GM20000 (cell line): ENCODE results near the gene PCDHB6.
"Not testable (repeated sequence)": the region's sequence is repeated elsewhere in the genome, so short reads cannot be mapped to it uniquely, and the experiment has no call there.

Experiments
- DNase-seq: peaks from one replicate; pipeline ENCODE4 v3.0.0; 2012; ENCODE audit warnings: low spot score
- TF ChIP-seq, protein P1 (sequence below): IDR thresholded peaks from 2 replicates; pipeline ENCODE4 v1.5.1; 2012; ENCODE audit warnings: mild to moderate bottlenecking, control low read depth; ENCODE audit errors: extremely low read depth, missing control alignments

Gene PCDHB6

DNA sequence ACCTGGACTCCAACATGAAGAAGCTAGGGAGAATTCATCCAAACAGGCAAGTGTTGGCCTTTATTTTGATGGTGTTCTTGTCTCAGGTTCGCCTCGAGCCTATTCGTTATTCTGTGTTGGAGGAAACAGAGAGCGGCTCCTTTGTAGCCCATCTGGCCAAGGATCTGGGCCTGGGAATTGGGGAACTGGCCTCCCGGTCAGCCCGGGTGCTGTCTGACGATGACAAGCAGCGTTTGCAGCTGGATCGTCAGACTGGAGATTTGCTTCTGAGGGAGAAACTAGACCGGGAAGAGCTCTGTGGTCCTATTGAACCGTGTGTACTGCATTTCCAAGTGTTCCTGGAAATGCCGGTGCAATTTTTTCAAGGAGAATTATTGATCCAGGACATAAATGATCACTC lies 27.9 kb upstream of the PCDHB6 start:
- no peak for DNase-seq
- TF ChIP-seq, protein P1, sequence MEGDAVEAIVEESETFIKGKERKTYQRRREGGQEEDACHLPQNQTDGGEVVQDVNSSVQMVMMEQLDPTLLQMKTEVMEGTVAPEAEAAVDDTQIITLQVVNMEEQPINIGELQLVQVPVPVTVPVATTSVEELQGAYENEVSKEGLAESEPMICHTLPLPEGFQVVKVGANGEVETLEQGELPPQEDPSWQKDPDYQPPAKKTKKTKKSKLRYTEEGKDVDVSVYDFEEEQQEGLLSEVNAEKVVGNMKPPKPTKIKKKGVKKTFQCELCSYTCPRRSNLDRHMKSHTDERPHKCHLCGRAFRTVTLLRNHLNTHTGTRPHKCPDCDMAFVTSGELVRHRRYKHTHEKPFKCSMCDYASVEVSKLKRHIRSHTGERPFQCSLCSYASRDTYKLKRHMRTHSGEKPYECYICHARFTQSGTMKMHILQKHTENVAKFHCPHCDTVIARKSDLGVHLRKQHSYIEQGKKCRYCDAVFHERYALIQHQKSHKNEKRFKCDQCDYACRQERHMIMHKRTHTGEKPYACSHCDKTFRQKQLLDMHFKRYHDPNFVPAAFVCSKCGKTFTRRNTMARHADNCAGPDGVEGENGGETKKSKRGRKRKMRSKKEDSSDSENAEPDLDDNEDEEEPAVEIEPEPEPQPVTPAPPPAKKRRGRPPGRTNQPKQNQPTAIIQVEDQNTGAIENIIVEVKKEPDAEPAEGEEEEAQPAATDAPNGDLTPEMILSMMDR: no peak

DNA sequence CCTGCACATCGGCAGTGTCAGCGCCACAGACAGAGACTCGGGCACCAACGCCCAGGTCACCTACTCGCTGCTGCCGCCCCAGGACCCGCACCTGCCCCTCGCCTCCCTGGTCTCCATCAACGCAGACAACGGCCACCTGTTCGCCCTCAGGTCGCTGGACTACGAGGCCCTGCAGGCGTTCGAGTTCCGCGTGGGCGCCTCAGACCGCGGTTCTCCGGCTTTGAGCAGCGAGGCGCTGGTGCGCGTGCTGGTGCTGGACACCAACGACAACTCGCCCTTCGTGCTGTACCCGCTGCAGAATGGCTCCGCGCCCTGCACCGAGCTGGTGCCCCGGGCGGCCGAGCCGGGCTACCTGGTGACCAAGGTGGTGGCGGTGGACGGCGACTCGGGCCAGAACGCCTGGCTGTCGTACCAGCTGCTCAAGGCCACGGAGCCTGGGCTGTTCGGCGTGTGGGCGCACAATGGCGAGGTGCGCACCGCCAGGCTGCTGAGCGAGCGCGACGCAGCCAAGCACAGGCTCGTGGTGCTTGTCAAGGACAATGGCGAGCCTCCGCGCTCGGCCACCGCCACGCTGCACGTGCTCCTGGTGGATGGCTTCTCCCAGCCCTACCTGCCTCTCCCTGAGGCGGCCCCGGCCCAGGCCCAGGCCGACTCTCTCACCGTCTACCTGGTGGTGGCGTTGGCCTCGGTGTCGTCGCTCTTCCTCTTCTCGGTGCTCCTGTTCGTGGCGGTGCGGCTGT lies 26.3 kb upstream of the PCDHB6 start:
- not testable (repeated sequence) for DNase-seq

DNA sequence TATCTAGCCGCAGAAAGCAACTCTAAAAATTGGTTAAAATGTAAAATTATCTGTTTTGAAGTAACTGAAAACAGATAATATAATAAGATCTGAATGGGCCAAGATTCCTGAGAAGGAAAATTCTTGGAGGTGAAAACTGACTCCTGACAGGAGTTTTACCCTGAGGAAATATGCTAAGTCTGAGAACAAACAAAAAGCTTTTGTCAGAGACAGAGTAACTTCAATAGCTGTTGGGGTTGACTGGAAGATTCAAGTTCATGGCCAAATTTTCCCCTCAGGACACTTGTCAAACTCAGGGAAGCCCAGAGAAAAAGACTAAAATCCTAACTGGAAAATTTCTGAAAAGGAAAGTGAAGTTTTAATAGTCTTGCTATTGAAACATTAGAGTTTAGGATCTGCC lies 22.6 kb upstream of the PCDHB6 start:
- DNase-seq: no peak
- TF ChIP-seq, protein P1: no peak

DNA sequence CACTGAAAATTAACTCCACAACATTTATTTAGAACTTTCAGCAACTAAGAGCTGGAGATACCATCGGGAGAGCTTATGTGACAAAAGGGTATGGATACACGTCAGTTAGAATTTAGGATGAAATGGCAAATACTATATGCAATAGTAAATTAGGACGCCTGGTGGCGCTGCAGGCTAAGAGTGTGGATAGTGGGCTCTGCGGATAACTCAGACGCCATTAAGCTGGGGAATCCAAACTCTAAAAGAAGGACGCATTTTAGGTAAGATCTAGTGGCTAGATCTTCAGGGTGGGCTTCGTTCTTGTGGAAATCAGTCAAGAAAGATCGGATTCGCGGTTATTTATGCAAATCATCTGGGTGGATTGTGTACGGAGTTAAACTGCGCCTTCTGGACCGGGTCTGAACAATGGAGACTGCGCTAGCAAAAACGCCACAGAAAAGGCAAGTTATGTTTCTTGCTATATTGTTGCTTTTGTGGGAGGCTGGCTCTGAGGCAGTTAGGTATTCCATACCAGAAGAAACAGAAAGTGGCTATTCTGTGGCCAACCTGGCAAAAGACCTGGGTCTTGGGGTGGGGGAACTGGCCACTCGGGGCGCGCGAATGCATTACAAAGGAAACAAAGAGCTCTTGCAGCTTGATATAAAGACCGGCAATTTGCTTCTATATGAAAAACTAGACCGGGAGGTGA lies 14.7 kb upstream of the PCDHB6 start, which contains the start of gene PCDHB5:
TSS of gene PCDHB5 (plus strand) at position 177 of the 688 bp plus-strand sequence. CDS start at position 406, 229 bp downstream.
- TF ChIP-seq, protein P1: peak; percentile 5
- no peak for DNase-seq

DNA sequence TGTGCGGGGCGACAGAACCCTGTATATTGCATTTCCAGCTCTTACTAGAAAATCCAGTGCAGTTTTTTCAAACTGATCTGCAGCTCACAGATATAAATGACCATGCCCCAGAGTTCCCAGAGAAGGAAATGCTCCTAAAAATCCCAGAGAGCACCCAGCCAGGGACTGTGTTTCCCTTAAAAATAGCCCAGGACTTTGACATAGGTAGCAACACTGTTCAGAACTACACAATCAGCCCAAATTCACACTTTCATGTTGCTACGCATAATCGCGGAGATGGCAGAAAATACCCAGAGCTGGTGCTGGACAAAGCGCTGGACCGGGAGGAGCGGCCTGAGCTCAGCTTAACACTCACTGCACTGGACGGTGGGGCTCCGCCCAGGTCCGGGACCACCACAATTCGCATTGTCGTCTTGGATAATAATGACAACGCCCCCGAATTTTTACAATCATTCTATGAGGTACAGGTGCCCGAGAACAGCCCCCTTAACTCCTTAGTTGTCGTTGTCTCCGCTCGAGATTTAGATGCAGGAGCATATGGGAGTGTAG lies 14.1 kb upstream of the PCDHB6 start:
- TF ChIP-seq, protein P1: no peak
- no peak for DNase-seq

DNA sequence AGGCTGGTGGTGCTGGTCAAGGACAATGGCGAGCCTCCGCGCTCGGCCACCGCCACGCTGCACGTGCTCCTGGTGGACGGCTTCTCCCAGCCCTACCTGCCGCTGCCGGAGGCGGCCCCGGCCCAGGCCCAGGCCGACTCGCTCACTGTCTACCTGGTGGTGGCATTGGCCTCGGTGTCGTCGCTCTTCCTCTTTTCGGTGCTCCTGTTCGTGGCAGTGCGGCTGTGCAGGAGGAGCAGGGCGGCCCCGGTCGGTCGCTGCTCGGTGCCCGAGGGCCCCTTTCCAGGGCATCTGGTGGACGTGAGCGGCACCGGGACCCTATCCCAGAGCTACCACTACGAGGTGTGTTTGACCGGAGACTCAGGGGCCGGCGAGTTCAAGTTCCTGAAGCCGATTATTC lies 12.5 kb upstream of the PCDHB6 start:
- DNase-seq: not testable (repeated sequence)

DNA sequence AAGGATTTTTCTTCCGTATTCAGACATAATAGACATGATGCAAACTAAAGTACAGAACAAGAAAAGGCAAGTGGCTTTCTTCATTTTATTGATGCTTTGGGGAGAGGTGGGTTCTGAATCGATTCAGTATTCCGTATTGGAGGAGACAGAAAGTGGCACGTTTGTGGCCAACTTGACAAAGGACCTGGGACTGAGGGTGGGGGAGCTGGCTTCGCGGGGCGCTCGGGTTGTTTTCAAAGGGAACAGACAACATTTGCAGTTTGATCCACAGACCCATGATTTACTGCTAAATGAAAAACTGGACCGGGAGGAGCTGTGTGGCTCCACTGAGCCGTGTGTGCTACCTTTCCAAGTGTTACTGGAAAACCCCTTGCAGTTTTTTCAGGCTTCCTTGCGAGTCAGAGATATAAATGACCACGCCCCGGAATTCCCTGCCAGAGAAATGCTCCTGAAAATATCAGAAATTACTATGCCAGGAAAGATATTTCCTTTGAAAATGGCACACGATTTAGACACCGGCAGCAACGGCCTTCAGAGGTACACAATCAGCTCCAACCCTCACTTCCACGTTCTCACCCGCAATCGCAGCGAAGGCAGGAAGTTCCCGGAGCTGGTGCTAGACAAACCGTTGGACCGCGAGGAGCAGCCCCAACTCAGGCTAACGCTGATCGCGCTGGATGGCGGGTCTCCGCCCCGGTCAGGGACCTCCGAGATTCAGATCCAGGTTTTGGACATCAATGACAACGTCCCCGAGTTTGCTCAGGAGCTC lies 551 bp downstream of the PCDHB6 start:
- TF ChIP-seq, protein P1: no peak
- DNase-seq: no peak

DNA sequence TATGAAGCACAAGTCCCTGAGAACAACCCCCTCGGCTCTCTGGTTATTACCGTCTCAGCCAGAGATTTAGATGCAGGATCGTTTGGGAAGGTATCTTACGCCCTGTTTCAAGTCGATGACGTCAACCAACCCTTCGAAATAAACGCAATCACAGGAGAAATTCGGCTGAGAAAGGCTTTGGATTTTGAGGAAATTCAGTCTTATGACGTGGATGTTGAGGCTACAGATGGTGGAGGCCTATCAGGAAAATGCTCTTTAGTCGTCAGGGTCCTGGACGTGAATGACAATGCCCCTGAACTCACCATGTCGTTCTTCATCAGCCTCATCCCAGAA lies 1.1 kb downstream of the PCDHB6 start:
- no peak for DNase-seq
- TF ChIP-seq, protein P1: no peak

DNA sequence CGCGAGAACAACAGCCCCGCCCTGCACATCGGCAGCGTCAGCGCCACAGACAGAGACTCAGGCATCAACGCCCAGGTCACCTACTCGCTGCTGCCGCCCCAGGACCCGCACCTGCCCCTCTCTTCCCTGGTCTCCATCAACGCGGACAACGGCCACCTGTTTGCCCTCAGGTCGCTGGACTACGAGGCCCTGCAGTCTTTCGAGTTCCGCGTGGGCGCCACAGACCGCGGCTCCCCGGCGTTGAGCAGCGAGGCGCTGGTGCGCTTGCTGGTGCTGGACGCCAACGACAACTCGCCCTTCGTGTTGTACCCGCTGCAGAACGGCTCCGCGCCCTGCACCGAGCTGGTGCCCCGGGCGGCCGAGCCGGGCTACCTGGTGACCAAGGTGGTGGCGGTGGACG lies 1.8 kb downstream of the PCDHB6 start:
- DNase-seq: not testable (repeated sequence)

DNA sequence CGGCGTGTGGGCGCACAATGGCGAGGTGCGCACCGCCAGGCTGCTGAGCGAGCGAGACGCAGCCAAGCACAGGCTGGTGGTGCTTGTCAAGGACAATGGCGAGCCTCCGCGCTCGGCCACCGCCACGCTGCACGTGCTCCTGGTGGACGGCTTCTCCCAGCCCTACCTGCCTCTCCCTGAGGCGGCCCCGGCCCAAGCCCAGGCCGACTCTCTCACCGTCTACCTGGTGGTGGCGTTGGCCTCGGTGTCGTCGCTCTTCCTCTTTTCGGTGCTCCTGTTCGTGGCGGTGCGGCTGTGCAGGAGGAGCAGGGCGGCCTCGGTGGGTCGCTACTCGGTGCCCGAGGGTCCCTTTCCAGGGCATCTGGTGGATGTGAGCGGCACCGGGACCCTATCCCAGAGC lies 2.2 kb downstream of the PCDHB6 start:
- not testable (repeated sequence) for DNase-seq
